ENCODE measurements around the gene GSN. TPM values are rescaled to one million over a fixed set of nuclear protein-coding genes. Genes with fewer than 3 reads are reported as not detected.

GSN gene
- total and polyA plus RNA-seq, 2 of the 8 experiments (the other 6 are each of a cell fraction or from before 2014, with no cell fraction given), result 52.3 to 94.5 TPM

DNA sequence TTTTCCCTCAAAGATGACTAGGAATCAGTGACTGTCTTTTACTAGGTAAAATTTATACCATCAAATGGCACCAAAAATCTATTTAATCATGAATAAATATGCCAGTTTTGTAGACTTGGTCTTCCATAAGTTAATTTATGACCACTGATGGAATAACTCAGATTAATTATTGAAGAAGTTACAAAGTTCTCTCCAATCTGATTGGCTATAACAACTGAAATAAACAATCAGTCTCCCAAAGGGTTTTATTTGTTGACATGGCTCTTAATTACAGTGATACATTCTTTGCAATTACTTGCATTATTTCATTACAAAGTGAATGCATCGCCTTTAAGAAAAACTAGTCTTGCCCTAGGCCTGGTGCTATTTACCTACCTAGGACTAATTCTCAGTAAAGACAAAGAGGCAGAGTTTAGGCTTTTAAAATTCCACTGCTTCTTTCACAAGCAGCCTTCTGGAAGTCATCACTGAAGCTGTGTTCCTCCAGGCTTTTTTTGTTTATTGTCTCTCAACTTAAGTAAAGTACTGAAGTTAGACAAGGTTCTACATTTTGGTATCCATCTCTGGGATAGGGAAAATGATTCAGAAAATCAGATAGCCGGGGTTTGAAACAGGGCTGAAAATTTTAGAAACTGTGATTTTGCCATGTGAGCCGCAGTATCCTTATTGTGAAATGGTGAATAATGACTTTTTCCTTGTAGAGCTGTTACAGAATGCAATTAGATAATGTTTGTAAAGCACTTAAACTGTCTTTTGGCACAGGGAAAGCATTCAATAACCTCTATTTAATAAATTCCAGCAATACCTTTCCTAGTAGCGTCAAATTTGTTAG is 99.6 kb downstream of the GSN start (continued):
- TF ChIP-seq CEBPB (IDR thresholded peaks at IDR 0.05; ENCODE audit: low read depth, low read length) (no peak), TEAD4 (IDR thresholded peaks at IDR 0.05; ENCODE audit: low read depth, low read length) (no peak), CREB1 (IDR thresholded peaks at IDR 0.05) (no peak), TCF12 (IDR thresholded peaks at IDR 0.05; ENCODE audit: low read depth, low read length) (no peak), ASH2L (IDR thresholded peaks at IDR 0.05; ENCODE audit: low read length) (no peak)

Measured in H1 (cell line).